SK-N-SH (cell line): ENCODE data around the gene GLOD5.
A peak's percentile ranks its signal among the peaks of the same experiment; 100 is the strongest.

Experiments used
- CHD2 ChIP-seq: fragments of 150-350 bp; IDR thresholded peaks from 2 replicates; pipeline ENCODE4 v1.6.1; 2018; ENCODE audit warnings: low read length; ENCODE audit not compliant: partially characterized antibody
- CTCF ChIP-seq: fragments of 200-600 bp; sonication (generic); IDR thresholded peaks from 2 replicates; pipeline ENCODE4 v1.6.1; 2017; ENCODE audit warnings: antibody characterized with exemption, mild to moderate bottlenecking, moderate library complexity
- MEF2A ChIP-seq: IDR thresholded peaks from 2 replicates; pipeline ENCODE4 v1.4.0; 2012; ENCODE audit warnings: low read depth, borderline replicate concordance
- RFX5 ChIP-seq: IDR thresholded peaks from 2 replicates; pipeline ENCODE4 v1.6.1; 2012; ENCODE audit warnings: mild to moderate bottlenecking, improper control_type of control experiment, low read length
- TEAD4 ChIP-seq: IDR thresholded peaks from 2 replicates; pipeline ENCODE4 v1.4.0; 2012; ENCODE audit warnings: mild to moderate bottlenecking, borderline replicate concordance; ENCODE audit not compliant: insufficient read depth
- TF ChIP-seq, protein P1 (sequence below): IDR thresholded peaks from 2 replicates; pipeline ENCODE4; 2012

DNA sequence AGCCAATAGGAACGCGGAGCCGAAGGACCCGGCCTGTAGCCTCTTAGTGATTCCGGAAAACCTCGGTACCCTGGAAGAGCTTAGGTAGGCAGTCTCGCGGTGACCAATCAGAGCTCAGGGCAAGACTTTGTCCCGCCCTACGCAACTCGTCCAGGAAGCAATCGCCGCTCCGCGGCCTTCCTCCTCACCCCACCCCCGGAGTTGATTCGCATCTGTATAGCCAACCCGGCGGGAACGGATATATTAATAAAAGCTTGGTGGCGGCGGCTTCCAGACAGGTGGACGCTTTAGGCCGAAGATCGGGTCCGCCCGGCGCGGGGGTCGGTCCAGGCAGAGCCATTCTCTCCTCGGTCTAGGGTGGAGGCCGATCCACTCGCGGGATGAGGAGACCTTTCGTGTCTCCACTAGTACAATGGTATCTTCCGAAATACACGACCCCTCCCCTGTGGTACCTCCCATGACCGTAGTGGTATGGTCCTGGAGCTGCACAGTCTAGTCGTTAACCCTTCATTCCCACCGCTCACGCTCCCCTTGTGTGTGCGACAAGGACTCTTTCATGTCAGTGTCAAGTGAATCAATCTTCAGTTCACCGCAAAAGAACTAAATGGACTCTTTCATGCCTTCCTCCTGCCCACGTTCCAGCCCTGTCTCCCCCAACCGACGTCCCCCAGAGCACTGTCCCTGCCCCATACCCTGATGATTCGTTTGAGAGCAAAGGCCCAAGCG, 24.2 kb upstream of the GLOD5 start:
- TF ChIP-seq RFX5 (no peak), MEF2A (no peak), CTCF (no peak), CHD2 (peak; percentile 94), TEAD4 (no peak)
- TF ChIP-seq, protein P1, sequence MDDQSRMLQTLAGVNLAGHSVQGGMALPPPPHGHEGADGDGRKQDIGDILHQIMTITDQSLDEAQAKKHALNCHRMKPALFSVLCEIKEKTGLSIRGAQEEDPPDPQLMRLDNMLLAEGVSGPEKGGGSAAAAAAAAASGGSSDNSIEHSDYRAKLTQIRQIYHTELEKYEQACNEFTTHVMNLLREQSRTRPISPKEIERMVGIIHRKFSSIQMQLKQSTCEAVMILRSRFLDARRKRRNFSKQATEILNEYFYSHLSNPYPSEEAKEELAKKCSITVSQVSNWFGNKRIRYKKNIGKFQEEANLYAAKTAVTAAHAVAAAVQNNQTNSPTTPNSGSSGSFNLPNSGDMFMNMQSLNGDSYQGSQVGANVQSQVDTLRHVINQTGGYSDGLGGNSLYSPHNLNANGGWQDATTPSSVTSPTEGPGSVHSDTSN = no peak
